Activated CD4-positive, CD25-positive, alpha-beta regulatory T cell treated with anti-CD3 and anti-CD28 coated beads, Interleukin-2, amount 50 U/mL, for 16 hours (primary cell): ENCODE results near the gene PRRC2B.
"Not testable (repeated sequence)": the region's sequence is repeated elsewhere in the genome, so short reads cannot be mapped to it uniquely, and the experiment has no call there.

Source experiments
- DNase-seq: peaks from one replicate; pipeline ENCODE4 v3.0.0-alpha.2; 2020; ENCODE audit warnings: low read depth, low spot score

Gene PRRC2B

DNA sequence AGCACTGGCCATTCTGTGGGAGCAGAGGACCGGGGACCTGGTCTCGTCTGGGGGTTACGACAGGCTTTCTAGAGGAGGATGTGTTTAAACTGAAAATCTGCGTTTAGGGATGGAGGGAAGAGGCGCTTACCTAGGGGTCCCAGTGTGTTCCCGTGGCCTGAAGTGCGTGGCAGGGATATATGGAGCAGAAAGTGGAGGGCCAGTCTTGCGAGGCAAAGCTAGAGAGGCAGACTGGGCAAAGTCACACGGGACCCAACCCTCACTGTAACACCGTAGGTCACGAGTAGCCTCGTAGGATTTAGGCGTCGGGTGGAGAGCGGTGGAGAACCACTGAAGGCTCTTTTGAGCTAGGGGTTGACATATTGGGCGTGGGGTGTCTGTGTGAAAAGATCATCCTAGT is 76.1 kb downstream of the PRRC2B start:
- no peak for DNase-seq

DNA sequence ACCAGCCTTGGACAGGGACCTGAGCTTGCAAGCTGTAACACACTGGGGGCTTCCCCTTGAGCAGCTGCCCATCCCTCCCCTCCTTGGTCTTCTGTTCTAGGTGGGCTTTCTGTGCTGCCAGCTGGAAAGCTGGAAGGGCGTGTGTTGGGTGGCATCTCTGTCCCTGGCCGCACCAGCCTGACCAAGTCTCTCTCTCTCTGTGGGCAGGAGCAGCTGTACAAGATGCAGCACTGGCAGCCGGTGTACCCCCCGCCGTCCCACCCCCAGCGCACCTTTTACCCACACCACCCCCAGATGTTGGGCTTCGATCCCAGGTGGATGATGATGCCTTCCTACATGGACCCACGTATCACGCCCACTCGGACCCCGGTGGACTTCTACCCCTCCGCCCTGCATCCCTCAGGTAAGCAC is 76.7 kb downstream of the PRRC2B start:
- no peak for DNase-seq

DNA sequence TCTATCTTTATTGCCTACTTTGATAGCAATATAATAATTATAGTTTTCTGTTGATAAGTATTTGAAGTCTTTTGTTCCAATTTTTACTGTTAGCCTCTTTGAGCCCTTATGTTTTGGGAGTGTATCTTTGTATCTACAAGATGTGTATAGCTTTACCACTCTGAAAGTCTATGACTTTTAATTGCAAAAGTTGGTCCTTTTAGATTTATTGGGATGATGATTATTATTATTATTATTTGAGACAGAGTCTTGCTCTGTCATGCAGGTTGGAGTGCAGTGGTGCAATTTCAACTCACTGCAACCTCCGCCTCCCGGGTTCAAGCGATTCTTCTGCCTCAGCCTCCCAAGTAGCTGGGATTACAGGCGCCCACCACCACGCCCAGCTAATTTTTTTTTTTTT is 78.2 kb downstream of the PRRC2B start:
- DNase-seq = not testable (repeated sequence)

DNA sequence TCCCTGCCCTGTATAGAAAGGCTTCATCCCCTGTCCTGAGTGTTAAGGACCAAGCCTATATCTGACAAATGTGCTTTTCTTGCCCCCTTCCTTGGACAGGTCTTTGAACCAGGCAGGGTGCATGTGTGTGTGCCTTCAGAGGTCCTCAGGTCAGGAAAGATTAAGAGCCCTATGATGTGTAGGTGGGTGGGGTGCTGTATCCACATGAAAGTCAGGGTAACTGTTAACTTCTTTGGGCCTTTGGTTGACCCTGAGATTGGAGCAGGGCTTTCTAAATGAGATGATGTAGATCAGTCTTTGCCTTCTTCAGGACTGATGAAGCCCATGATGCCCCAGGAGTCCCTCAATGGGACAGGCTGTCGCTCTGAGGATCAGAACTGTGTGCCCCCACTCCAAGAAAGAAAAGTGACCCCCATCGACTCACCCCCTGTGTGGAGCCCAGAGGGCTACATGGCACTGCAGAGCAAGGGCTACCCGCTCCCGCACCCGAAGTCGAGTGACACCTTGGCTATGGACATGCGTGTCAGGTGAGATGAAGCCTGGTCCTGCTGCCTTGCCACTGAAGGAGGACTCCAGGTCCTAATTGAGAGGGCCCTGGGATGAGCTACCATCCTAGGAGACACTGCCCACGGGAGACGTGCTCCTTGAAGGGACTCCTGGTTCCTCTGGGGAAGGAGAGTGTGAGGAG is 79.5 kb downstream of the PRRC2B start:
- DNase-seq = no peak

DNA sequence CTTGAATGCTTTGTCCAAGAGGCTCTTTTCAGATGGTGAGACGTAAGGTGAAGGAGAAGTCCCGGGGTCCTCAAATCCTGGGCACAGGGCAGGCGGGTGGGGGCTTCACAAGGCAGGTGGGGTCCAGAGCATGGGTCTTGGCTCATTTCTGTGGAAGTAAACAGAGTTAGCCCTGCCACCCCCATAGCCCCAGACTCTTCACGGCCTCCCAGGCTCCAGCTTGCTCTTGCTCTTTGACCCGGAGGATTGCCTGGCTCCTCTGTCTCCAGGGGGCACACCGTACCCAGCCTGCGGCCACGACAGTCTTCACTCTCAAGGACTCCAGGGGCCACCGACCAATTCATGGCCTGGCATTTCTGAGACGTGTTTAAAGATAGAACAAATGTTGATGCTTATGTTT is 80.0 kb downstream of the PRRC2B start:
- DNase-seq = no peak

DNA sequence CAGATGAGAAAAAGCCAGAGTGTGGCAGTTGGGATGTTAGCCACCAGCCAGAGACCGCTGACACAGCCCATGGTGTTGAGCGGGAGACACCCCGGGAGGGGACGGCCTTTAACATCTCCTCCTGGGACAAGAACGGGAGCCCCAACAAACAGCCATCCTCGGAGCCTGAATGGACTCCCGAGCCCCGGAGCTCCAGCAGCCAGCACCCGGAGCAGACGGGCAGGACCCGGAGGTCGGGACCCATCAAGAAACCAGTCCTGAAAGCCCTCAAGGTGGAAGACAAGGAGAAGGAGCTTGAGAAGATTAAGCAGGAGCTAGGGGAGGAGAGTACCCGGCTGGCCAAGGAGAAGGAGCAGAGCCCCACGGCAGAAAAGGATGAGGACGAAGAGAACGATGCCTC is 80.8 kb downstream of the PRRC2B start:
- no peak for DNase-seq

DNA sequence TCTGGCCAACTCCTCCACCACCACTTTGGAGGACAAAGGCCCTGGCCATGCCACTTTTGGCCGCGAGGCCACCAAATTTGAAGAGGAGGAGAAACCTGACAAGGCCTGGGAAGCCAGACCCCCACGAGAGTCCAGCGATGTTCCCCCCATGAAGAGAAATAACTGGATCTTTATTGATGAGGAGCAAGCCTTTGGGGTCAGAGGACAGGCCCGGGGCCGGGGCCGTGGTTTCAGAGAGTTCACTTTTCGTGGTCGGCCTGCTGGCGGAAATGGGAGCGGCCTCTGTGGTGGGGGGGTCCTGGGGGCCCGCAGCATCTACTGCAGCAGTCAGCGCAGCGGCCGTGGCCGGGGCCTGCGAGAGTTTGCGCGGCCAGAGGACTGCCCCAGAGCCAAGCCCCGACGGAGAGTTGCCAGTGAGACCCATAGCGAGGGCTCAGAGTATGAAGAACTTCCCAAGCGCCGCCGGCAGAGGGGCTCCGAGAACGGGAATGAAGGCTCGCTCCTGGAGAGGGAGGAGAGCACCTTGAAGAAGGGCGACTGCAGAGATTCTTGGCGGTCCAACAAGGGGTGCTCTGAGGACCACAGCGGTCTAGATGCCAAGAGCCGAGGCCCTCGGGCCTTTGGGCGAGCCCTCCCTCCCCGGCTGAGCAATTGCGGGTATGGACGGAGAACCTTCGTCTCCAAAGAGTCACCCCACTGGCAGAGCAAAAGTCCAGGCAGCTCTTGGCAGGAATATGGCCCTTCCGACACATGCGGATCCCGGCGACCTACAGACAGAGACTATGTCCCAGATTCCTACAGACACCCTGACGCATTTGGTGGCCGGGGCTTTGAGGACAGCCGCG is 81.4 kb downstream of the PRRC2B start:
- no peak for DNase-seq

DNA sequence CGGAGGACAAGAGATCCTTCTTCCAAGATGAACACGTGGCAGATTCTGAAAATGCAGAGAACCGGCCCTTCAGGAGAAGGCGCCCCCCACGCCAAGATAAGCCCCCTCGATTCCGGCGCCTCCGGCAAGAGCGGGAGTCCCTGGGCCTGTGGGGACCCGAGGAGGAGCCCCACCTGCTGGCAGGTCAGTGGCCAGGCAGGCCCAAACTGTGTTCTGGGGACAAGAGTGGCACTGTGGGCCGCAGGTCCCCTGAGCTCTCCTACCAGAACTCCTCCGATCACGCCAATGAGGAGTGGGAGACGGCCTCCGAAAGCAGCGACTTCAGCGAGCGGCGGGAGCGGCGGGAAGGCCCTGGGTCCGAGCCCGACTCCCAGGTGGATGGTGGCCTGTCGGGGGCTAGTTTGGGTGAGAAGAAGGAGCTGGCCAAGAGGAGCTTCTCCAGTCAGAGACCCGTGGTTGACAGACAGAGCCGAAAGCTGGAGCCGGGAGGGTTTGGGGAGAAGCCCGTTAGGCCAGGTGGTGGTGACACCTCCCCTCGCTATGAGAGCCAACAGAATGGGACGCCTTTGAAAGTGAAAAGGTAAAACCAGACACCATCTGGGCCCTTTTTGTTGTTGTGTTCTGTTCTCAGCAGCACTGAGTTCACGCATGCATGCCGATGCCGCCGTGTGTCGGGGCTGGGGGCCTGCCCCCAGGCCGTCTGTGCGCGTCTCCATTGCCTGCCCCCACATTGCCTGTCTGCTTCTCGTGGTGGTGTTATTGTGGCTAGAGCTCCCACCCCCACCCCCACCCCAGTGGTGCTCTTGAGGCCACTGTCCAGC is 82.3 kb downstream of the PRRC2B start:
- DNase-seq = no peak

DNA sequence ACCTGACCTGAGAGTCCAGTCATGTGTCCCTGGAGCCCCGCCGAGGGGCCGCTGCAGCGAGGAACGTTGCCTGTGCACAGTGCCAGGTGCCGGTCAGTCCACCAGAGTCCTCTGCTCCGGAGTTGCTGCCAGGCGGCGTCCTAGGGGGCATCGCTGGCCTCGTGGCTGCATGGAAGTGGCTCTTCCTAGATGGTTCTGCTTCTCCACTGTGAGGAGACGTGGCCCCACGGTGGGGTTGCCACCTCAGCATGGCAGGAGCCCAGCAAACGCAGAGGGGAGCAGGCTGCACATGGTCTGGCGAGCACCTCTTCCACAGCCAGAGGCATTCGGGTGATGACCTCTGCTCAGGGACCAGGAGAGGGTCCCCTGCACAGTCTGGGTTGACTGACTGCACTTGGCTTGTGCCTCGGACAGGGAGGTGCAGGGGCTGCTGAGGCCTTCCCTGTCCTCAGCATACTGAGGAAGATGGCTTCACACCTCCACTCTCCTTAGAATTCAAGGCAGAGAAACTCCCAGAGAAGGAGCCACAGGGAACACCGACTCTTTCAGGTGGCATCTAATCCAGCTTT is 83.0 kb downstream of the PRRC2B start:
- no peak for DNase-seq

DNA sequence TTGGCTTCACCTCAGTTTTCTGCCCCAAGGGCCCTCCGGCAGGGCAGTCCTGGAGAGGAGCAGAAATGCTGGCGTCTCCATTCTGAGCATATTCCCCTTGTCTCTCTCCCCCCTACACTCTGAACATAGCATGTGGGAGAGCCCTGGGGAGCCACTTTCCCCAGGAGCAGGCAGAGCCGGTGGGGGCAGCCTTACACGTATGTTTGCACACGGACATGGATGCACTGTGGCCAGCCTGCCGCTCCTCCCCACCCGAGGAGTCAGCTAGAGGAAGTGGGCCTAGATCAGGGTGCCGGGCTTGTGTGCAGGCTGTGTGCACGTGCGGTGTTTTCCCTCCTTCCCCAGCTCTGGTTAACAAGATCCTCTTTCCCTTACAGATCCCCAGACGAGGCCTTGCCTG is 83.5 kb downstream of the PRRC2B start:
- no peak for DNase-seq

DNA sequence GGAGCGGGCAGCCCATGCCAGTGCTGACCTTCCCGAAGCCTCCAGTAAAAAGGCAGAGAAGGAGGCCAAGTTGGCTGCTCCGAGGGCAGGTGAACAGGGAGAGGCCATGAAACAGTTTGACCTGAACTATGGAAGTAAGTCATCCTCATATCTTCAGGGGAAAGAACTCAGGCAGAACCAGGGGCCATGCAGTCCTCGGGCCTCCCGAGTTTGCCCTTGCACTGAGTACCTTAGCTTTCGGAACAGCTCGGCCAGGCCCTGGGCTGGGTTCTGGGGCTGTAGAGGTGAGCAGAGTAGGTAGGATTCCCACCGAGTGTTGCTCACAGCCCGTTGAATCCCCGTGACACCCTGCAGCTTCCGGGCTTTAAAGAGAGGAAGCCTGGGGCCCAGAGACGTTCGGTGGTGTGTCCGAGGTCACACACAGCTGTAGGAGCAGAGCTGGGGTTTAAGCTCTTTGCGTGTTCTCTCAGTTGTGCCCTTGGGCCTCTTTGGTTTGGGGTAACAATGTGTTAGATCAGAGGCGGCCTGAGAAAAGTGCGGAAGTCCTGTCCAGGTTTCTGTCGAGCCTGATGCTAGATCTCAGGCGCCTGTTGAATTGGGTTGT is 84.0 kb downstream of the PRRC2B start:
- DNase-seq = no peak

DNA sequence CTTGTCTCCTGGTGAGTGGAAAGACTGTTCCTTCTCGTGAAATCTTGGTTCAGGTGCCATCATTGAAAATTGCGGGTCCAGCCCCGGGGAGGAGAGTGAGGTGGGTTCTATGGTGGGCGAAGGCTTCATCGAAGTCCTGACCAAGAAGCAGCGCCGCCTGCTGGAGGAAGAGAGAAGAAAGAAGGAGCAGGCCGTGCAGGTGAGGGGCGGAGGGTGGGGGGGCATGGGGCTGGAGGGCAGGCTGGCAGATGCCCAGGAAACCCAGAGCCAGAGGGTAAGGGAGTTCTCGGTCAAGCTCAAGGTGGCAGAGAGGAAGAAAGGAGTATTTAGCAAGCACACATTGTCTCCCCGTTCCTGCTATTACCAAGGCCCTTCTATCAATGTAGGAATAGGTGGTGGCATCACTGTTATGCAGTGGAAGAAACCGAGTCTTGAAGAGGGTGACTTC is 84.6 kb downstream of the PRRC2B start:
- peak; percentile 40 for DNase-seq

DNA sequence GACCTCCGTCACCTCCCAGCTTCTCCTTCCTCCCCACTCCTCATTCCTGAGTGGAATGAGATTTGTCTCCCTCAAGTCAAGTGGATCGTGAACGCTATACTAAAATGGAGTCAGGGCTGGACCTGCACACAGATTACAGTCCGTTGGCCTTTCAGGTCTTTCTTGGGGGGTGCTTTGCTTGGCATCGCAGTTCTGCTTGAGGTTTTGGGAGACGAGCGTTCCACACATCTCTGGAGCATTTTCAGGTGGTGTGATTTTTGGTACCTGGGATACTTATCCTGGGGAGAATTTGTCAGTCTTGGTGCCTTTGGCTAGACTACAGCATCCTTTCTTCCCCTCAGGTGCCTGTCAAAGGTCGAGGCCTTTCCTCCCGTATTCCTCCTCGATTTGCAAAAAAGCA is 85.0 kb downstream of the PRRC2B start:
- DNase-seq = no peak

DNA sequence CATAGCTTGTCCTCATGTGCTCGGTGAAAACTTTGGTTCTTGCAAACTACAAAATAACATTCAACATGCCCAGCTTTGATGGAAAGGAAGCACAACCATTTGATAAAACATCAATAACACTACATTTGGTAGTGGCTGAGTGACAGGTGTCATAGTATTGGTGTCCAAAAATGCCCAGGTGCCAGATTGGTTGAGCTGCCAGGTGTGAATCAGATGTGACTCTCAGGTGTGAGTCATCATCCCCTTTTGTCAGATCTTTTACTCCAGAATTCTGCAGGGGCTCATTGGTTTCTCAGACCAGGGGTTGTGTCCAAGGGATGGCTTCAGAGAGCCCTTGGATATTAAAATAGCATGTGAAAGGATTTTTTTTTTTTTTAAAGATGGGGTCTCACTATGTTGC is 86.4 kb downstream of the PRRC2B start:
- no peak for DNase-seq

DNA sequence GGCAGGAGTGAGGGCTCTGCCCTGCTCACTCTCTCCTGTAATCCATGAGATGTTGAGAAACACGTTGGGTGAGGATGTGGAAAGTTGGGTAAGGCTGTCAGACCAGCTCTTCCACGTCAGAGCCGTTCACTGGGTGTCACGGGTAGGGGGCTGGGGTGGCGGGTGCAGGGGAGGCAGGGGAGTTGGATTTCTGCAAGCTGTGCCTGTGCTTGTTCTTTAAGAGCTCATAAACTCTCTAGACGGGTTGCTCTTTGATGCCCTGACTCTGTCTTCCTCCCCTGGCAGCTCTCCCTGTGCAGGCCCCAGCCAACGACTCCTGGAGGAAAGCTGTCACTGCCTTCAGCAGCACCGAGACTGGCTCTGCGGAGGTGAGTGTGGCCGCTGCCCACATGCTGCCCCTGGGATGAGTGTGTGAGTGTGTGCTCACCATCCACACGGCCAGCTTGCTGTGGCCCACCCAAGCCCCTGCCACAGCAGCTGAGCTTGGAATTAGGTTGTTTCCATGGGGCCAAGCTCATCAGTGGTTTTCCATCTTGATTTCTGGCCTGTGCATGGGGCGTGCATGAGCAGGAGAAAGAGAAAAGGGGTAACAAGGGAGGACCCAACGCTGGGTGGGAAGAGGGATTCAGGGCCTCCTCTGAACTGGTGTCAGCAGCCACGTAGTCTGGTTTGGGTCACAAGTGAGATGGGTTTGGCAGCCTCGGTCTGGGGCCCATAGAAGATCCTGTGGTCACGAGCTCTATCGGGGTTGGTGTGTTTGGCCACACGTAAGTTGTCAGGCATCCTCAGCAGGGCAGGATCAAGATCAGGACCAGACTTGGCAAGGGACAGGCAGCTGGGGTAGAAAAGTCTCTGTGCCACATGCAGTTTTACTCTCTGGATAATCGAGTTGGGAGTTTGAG is 87.8 kb downstream of the PRRC2B start:
- DNase-seq = no peak

DNA sequence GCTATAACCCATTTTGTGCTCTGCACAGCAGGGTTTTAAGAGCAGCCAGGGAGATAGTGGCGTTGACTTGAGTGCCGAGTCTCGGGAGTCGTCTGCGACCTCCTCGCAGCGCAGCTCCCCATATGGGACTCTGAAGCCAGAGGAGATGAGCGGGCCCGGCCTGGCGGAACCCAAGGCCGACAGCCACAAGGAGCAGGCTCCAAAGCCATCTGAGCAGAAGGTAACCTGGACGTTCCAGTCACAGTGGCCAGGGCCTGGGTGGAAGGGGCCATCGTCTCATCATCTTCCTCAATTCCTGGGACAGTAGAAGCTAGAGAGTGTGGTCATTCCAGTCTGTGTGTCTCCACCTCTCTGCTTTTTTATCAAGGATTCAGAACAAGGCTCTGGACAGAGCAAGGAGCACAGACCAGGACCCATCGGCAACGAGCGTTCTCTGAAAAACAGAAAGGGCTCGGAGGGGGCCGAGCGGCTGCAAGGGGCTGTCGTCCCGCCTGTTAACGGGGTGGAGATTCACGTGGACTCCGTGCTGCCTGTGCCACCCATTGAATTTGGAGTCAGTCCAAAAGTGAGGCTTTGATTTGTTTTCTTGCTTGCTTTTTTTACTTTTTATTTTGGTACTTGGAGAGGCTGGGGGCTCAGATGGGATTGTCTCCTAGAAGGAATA is 88.6 kb downstream of the PRRC2B start:
- DNase-seq = no peak

DNA sequence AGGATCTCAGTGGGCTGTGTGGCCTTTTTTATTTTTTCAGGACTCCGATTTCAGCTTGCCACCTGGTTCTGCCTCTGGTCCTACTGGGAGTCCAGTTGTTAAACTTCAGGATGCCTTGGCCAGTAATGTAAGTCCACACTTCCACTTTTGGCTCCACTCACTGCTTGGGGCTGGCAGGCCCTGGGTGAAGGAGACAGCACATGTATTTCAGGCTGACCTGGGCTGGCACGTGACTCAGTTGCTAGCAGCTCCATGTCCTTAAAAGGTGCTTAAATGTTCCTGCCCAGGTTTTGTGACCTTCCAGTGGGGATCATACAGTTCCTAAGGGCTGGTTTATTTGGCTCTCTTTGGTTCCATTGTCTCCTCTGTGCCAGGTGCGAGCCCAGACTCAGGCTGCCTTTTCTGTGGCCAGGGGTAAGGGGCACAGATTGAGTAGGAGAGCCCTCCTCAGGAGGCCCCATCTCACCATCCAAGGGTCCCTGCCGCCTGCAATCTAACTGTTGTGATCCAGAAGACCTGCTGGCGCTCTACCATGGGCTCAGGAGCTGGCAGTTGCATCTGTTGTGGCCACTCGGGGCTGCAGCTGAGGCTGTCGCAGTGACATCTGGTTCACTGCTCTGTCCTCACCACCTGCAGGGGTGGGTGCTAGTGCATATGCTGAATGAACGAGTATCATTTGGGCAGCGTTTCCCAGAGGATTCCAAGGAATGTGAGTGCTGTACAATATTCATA is 89.6 kb downstream of the PRRC2B start:
- DNase-seq = no peak

DNA sequence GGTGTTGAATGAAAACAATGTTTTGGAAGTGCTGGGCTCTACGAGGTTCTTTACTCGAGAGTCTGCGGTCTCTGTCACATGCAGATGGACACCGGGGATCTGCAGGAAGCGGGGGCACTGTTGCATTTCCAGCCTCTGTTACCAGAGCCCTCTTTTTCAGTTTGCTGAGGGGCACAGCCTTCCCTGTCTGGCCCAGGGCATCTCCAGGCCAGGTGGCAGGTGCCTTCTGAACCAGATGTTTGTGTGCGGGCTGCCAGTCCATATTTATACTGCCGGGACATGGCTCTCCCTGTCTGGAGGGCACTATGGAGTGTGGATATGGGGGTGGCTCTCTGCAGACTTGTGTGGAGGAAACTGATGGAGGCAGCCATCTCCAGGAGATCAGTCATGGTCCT is 90.2 kb downstream of the PRRC2B start:
- no peak for DNase-seq

DNA sequence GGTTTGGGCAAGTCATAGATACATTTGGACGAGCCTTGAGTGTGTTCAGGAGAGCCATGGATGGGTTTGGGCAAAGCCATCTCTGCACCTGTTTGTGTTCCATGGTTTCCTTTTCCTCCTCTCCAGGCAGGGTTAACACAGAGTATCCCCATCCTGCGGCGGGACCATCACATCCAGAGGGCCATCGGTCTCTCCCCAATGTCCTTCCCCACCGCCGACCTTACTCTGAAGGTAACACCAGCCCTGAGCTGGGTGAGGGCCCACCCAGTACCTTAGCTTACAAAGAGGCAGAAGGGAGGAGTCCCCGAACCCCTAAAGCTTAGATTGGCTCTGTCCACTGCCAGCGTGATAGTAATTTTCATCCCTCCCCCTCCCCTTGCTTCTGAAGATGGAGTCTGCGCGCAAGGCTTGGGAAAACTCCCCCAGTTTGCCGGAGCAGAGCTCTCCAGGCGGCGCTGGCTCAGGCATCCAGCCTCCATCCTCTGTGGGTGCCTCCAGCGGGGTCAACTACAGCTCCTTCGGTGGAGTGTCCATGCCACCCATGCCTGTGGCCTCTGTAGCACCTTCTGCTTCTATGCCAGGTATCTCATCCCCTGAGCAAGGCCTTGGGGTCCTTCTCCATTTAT is 90.8 kb downstream of the PRRC2B start:
- no peak for DNase-seq
